ENCODE measurements around the gene GALNT9.

DNA sequence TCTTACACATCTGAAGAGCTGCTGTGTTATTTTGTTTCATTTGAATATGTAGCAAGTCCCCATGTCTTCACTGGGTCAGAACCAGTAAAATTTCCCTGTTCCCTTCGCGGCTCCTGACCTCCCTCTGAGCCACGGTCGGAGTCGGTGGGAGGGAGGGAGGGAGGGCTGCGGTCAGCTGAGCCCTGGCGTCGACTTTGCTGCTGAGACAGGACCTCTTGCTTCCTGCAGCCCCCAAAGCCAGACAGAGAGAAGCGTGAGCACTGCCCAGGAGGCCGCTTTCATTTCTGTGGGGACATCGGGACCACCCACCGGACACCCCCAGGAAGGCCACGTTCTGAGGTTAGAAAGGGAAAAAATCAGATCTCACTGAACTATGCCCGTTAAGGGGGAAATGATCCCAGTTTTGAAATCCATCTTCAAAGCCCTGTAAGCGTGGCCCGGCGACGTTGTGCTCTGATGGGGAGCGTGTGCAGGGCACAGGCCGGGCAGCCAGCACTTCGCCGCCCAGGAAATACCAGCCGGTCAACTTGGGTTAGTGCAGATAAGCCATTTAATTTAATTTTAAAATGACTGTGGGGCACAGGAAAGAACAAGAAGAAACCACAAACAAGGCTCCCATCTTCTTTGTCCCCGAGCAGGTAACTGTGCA, 143.1 kb downstream of the GALNT9 start:
- TF ChIP-seq JUND (IDR thresholded peaks at IDR 0.05): no peak
- no peak for TF ChIP-seq POLR2AphosphoS5 (IDR thresholded peaks at IDR 0.05; ENCODE audit: low read depth, low read length)
- no peak for TF ChIP-seq EZH2phosphoT487 (IDR thresholded peaks at IDR 0.05; ENCODE audit: borderline replicate concordance)
- TF ChIP-seq, protein P1, sequence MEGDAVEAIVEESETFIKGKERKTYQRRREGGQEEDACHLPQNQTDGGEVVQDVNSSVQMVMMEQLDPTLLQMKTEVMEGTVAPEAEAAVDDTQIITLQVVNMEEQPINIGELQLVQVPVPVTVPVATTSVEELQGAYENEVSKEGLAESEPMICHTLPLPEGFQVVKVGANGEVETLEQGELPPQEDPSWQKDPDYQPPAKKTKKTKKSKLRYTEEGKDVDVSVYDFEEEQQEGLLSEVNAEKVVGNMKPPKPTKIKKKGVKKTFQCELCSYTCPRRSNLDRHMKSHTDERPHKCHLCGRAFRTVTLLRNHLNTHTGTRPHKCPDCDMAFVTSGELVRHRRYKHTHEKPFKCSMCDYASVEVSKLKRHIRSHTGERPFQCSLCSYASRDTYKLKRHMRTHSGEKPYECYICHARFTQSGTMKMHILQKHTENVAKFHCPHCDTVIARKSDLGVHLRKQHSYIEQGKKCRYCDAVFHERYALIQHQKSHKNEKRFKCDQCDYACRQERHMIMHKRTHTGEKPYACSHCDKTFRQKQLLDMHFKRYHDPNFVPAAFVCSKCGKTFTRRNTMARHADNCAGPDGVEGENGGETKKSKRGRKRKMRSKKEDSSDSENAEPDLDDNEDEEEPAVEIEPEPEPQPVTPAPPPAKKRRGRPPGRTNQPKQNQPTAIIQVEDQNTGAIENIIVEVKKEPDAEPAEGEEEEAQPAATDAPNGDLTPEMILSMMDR (IDR thresholded peaks at IDR 0.05 in 2 of 3, conservative IDR thresholded peaks at IDR 0.05 in 1 of 3; ENCODE audit: borderline replicate concordance in 1 of 3, insufficient read depth in 1 of 3, low read depth in 2 of 3, low read length in 2 of 3): no peak
- TF ChIP-seq ZFX (IDR thresholded peaks at IDR 0.05): no peak
- no peak for TF ChIP-seq SP1 (IDR thresholded peaks at IDR 0.05; ENCODE audit: low read depth)
- TF ChIP-seq EZH2 (IDR thresholded peaks at IDR 0.05): no peak
- no peak for TF ChIP-seq POLR2A (IDR thresholded peaks at IDR 0.05; ENCODE audit: borderline replicate concordance, extremely low read depth, insufficient read depth, insufficient read length)

All from HCT116 (cell line).